Omental fat pad (tissue), 4 donors: ENCODE results near the gene CLDN24. TPM values are rescaled to one million over a fixed set of nuclear protein-coding genes. Genes with fewer than 3 reads are reported as not detected.

Source experiments
- ATAC-seq: fragments of 150-250 bp; one replicate; pipeline ENCODE4 v1.9.1; 2016; ENCODE audit warnings: mild to moderate bottlenecking, moderate library complexity; ENCODE audit not compliant: low FRiP score
- DNase-seq: peaks from one replicate; pipeline ENCODE4 v3.0.0-alpha.2; 2019; ENCODE audit warnings: low spot score
- total RNA-seq, 4 donors: library from RNA; depleted of rRNA; stranded (reverse); fragments of >200 nt; gene quantifications; one replicate each; pipeline ENCODE4 v1.1.0, GENCODE V29; 2016
- TF ChIP-seq, protein P1 (sequence below), 3 donors: fragments of 450-650 bp; IDR thresholded peaks; one replicate each; pipeline ENCODE4 v1.5.1; 2016 to 2017; ENCODE audit warnings: antibody characterized with exemption in 3 of 3, mild to moderate bottlenecking in 3 of 3, moderate library complexity in 2 of 3

The CLDN24 gene
- total RNA-seq, 4 donors from 2014 or later = not detected

- DNase-seq (no peak), ATAC-seq (no peak)
- TF ChIP-seq, protein P1, sequence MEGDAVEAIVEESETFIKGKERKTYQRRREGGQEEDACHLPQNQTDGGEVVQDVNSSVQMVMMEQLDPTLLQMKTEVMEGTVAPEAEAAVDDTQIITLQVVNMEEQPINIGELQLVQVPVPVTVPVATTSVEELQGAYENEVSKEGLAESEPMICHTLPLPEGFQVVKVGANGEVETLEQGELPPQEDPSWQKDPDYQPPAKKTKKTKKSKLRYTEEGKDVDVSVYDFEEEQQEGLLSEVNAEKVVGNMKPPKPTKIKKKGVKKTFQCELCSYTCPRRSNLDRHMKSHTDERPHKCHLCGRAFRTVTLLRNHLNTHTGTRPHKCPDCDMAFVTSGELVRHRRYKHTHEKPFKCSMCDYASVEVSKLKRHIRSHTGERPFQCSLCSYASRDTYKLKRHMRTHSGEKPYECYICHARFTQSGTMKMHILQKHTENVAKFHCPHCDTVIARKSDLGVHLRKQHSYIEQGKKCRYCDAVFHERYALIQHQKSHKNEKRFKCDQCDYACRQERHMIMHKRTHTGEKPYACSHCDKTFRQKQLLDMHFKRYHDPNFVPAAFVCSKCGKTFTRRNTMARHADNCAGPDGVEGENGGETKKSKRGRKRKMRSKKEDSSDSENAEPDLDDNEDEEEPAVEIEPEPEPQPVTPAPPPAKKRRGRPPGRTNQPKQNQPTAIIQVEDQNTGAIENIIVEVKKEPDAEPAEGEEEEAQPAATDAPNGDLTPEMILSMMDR (IDR thresholded peaks at IDR 0.05) = no peak
Measured at GRCh38 chr4:183354219-183354618, 32.0 kb upstream of the CLDN24 start.

DNA sequence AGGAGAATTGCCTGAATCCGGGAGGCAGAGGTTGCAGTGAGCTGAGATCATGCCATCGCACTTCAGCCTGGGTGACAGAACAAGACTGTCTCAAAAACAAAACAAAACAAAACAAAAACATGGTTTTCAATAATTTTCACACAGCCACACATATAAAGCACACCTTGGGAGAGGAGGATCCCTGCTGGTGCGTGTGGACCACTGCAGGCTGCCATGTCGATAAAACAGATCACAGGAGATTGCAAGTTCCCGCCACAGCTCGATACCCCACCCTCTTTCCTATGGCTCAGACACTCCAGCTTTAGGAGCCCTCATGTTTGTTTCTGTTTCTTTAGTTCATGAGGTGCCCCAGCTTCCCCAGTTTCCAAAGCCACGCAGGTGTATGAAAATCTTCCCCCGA, 31.3 kb upstream of the CLDN24 start:
- no peak for DNase-seq
- ATAC-seq = no peak
- TF ChIP-seq, protein P1 (IDR thresholded peaks at IDR 0.05) = no peak

GRCh38 chr4:183352546-183352945, 30.3 kb upstream of the CLDN24 start:
- DNase-seq = no peak
- TF ChIP-seq, protein P1 (IDR thresholded peaks at IDR 0.05) = no peak
- ATAC-seq = no peak

GRCh38 chr4:183350317-183351071, 28.3 kb upstream of the CLDN24 start:
- TF ChIP-seq, protein P1 (IDR thresholded peaks at IDR 0.05) = no peak
- no peak for ATAC-seq
- no peak for DNase-seq

GRCh38 chr4:183349673-183350072, 27.4 kb upstream of the CLDN24 start:
- DNase-seq (no peak), ATAC-seq (no peak)
- TF ChIP-seq, protein P1 (IDR thresholded peaks at IDR 0.05) = no peak

GRCh38 chr4:183348706-183349659, 26.8 kb upstream of the CLDN24 start:
- DNase-seq (no peak), ATAC-seq (peak; percentile 61)
- TF ChIP-seq, protein P1 (IDR thresholded peaks at IDR 0.05) = no peak
